Activated naive CD4-positive, alpha-beta T cell treated with Interleukin-2 at 50 U/mL for 16 hours (primary cell): Measurements from ENCODE around the gene CAPN1.
"Not testable (repeated sequence)": the region's sequence is repeated elsewhere in the genome, so short reads cannot be mapped to it uniquely, and the experiment has no call there.

Experiments used
- DNase-seq: peaks from one replicate; pipeline ENCODE4 v3.0.0-alpha.2; 2020

CAPN1 gene

GRCh38 chr11:65181569-65182257 lies at the start of gene CAPN1:
TSS of gene CAPN1 (plus strand) at chr11:65181928. CDS start at chr11:65182702, 774 bp downstream.
- DNase-seq = peak; percentile 83

DNA sequence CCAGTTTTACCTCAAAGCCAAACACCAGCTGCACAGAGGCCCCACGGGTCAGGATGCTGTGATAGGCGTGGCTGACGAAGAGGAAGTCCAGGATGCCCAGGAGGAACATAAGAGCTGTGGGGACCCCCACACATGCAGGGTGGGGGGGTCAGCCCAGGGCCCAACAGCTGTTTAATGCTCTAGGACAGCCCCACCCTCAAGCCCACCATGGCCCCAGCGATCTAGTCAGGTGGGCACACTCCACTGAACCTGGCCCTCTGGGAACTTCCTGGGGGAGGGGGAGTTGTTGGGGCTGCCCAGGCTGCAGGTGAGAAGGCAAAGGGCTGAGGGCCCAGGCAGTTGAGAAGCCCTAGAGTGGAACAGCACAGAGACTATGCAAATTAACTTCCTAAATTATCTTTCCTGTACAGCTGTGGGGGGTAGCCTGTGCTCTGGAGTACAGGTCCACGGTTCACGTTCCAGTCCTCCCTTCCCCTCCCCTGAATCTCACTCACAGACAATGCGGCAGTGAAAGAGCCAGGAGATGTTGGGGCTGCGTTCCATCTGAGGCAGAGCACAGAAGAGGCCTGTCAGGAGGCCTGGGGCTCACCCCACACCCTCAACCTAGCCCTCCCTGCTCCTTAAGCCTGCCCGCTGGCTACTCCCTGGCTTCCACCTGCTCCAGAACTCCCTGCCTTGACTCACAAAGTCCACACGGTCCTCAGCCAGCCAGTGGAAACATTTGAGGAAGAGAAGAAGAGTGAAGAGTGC lies 49.3 kb upstream of the CAPN1 start:
- no peak for DNase-seq

DNA sequence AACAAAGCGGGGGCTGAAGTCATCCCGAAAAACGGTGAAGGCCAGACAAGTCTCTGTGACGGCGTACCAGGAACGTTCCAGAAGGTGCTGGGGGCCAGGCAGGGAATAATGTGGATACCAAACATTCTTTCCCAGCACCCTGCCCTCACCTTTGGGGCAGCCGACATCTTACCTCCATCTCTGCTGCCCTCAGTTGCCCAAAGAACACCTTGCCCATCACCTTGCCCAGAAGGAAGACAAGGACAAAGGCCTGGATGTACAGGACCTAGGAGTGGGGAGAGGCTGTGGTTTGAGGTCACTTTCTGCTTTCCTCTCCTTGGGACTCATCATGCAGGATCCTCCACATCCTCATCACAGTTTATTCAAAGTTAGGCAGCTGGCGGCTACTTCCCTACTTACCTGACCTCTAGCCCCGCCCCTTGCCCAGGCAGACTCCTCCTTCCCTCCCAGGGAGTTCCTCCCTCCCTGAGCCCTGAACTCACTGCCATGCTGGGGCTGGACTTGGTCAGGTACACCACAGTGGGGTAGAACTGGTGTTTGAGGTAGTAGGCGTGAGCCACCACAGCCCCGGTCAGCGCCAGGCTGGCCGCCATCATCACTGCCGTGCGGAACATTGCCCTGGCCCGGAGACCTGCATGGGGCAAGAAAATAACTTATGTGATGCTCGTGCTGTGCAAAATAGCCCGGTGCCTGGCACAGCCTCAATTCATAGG lies 48.6 kb upstream of the CAPN1 start:
- DNase-seq = peak; percentile 65

DNA sequence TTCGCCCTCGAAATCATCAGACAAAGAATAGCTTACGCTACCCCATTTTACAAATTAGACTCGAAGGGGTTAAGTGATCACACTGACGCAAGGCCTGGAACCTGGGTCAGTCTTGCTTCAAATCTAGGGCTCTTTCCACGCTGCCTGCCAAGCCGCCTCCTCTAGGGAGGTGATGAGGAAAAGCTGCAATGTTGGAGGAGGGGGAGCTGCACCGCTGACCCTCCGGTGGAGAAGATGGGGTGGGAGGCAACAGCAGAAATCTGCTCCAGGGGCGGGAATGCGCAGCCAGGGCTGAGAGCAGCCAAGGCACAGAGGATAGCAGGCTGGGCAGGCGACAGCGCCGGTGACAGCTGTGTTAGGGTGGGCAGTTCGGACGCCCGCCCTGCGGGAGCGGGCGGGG lies 48.0 kb upstream of the CAPN1 start:
- DNase-seq = no peak

DNA sequence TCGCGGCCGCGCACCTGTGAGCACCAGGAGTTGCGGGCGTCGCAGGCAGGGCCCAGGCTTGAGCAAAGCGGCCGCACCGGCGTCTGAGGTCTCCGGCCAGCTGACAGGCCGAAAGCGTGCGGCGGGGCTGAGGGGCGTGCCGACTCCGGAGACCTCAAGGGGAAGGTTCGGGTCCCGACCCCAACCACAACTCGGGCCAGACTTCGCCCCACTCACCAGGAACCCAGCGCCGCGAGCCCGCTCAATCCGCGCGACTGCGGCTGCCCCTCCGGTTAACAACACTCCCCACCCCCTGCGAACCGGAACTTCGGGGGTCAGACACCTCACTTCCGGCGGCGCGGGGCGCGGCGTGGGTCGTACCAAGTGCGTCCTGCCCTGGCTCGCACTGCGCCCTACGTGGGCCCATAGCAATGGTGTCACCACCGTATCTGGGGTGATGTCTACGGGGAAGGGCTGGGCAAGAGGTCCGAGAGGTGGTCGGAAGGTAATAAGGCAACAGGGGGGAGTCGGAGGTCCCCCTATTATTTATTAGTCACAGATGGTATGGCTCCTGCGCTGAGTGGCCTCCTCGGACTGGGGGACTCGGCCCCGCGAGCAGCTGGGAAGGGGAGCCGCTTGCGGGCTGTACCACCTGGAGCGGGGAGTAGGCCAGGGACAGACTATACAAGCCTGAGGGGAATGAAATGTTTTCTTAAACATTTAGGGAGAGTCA lies 47.3 kb upstream of the CAPN1 start, which contains the start of gene SYVN1:
Gene SYVN1 (minus strand): TSS at position 280 of the 712 bp plus-strand sequence. CDS start 918 bp downstream, outside the sequence.
- DNase-seq = peak; percentile 95

DNA sequence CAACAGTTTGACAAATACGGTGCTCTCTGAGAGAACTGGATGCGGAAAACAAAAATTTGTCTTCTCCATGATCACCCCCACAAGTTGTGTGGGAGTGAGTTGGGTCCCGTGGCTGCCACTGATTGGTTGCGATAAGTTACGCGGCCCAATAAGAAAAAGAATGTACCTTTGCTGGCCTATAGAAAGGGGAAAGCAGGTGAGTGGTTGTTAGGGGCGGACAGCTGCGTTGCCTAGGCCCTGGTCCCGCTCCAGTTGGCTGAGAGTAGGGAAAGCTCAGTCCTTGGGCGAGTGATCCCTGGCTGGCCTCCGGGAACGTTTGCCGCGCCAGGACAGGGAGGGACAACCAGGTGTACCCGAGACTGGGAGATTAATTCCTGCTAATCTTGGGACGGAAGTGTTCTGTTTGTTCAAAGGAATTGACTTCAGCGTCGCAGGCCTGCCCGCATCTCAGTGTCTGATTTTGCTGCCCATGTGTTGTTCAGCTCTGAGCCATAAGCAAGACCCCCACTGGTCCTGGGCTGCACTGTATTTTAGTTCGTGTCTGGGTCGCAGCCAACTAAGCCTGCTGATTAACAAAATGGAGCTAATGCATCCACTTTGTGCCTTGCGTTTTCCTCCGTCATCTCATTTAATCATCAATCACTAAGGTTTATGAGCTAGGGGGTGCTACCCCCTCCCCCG lies 46.6 kb upstream of the CAPN1 start:
- peak; percentile 84 for DNase-seq

DNA sequence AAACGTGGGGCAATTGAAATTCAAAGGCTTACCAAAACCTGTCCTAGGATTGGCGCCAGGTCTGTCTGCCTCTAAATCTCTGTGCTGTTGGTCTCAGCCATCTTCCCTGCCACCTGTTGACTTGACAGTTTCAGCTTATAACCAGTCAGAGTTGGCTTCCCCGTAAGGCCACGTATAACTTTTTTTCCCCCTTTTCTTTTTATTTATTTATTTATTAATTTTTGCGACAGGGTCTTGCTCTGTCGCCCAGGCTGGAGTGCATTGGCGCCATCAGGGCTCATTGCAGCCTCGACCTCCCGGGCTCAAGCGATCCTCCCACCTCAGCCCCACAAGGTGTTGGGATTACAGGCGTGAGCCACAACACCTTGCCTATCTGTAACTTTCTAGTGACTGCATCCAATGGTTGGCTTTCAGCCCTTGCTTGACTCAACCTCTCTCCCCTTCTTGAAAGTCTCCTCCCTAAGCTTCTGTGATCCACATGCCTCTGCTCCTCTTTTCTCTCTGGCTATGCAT lies 46.0 kb upstream of the CAPN1 start:
- no peak for DNase-seq

- DNase-seq = no peak
Measured at GRCh38 chr11:65136515-65137096, 45.1 kb upstream of the CAPN1 start.

- no peak for DNase-seq
Measured at GRCh38 chr11:65141896-65142494, 39.7 kb upstream of the CAPN1 start.

DNA sequence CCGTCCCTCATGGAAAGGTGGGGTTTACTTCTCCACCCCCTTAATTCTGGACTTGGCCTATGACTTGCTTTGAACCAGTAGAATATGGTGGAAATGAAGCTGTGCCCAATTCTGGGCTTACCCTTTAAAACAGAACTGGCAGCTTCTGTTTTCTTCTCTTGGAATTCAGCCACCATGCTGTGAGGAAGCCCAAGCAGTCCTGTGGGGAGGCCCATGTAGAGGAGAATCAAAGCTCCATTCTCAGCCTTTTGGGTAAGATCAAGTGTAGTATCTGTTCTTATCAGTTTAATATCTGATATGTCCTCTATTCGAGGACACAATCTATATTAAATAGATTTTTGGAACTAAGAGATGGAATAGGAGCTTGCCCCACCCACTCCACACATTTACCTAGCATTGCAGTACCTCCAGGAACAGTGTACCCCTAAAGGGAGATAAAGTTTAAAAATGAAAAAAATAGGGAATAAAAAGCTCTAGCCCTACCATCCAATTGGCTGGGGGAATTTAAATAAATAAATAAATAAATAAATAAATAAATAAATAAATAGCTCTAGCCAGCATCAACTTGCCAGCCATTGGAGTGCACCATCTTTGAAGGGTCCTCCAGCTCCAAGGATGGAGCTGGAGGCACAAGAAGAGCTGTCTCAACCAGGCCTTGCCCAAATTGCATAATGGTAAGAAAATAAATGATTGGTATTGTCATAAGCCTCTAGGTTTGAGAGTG lies 34.2 kb upstream of the CAPN1 start:
- no peak for DNase-seq

- no peak for DNase-seq
Measured at GRCh38 chr11:65148657-65149056, 33.1 kb upstream of the CAPN1 start.

GRCh38 chr11:65150131-65150508 lies 31.6 kb upstream of the CAPN1 start:
- not testable (repeated sequence) for DNase-seq

- no peak for DNase-seq
Measured at GRCh38 chr11:65150509-65151299, 31.0 kb upstream of the CAPN1 start.

DNA sequence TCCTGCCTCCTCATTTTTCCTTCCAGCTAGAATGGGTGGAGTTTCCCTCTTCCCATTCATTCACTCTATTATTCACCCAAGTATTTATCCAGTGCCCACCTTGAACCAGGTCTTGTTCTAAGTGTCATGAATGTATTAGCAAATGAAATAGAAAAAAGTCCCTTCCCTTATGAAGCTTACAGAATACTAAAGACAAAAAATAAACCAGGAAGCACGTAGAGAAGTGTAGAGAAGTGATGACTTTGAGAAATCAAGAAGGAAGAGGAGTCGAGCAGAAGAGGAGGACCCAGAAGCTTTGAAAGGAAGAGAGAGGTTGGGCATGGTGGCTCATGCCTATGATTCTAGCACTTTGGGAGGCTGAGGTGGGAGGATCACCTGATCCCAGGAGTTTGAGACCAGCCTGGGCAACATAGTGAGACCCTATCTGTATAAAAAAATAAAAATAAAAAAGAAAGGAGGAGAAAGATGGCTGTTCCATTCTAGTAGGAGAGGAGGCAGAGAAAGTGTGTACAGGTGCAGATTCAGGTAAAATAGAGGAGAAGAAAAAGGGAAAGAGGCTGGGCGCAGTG lies 30.3 kb upstream of the CAPN1 start:
- DNase-seq = no peak

DNA sequence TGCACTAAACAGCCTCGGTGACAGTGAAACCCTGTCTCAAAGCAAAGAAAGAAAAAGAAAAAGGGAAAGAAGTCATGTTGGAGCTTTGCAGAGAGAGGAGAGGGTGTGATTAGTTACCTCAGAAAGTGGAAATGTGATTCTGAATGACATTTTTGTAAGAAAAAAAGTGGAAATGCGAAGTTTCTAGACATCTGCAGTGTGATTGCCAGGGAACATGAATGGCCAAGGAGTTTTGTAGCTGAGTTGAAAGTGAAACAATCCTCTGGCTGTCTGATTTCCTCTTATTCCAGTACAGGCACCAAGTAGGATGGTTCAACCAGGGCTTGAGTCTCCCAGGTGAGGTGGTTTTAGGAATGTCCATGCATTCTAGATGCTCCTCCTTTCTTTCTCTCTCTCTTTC lies 29.6 kb upstream of the CAPN1 start:
- no peak for DNase-seq

DNA sequence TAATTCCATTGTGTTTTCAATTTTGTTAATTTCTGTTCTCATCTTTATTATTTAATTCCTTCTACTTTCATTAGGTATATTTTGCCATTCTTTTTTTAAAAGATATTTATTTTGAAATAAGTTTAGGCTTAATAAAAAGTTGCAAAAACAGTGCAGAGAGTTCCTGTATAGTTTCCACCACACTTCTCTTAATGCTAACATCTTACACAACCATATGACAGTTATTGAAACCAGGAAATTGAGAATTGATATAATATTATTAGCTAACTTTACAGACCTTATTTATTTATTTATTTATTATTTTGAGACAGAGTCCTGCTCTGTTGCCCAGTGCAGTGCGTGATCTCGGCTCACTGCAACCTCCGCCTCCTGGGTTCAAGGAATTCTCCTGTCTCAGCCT lies 25.5 kb upstream of the CAPN1 start:
- DNase-seq = no peak

DNA sequence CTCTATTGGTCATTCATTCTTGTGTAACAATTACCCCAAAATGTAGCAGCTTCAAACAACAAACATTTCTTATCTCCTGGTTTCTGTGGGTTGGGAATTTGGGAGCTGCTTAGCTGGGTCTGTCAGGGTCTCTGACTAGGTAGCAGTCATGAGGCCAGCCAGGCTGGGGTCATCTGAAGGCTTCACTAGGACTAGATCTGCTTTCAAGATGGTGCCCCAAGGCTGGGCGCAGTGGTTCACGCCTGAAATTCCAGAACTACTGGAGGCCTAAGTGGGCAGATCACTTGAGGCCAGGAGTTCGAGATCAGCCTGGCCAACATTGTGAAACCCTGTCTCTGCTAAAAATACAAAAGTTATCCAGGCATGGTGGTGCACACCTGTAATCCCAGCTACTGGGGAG lies 24.8 kb upstream of the CAPN1 start:
- DNase-seq = no peak

GRCh38 chr11:65157336-65157735 lies 24.4 kb upstream of the CAPN1 start:
- DNase-seq = no peak

- no peak for DNase-seq
Measured at GRCh38 chr11:65159012-65159411, 22.7 kb upstream of the CAPN1 start.

DNA sequence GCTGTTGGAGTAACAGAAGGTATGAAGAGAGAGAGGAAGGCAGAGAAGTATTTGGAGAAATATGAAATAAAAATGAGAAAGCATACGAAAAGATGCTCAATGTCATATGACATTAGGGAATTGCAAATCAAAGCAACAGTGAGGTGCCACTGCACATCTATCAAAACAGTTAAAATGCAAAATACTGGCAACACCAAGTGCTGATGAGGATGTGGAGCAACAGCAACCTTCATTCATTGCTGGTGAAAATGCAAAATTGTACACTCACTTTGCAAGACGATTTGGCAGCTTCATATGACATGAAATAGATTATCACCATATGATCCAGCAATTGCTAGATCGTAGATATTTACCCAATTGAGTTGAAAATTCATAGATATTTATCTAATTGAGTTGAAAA lies 21.1 kb upstream of the CAPN1 start:
- DNase-seq = no peak
